NCI-H2029 treated with DMSO at 0.1 percent for 48 hours (cell line): ENCODE data around the gene PHLPP2.
"Not testable (repeated sequence)": the region's sequence is repeated elsewhere in the genome, so short reads cannot be mapped to it uniquely, and the experiment has no call there.

Experiments used
- DNase-seq: peaks from one replicate; lab custom pipeline; 2025; lab: John Stamatoyannopoulos, UW

PHLPP2 gene

GRCh38 chr16:71712501-71712900, 12.0 kb downstream of the PHLPP2 start:
- no peak for DNase-seq

GRCh38 chr16:71711789-71712188, 12.7 kb downstream of the PHLPP2 start:
- DNase-seq: no peak

DNA sequence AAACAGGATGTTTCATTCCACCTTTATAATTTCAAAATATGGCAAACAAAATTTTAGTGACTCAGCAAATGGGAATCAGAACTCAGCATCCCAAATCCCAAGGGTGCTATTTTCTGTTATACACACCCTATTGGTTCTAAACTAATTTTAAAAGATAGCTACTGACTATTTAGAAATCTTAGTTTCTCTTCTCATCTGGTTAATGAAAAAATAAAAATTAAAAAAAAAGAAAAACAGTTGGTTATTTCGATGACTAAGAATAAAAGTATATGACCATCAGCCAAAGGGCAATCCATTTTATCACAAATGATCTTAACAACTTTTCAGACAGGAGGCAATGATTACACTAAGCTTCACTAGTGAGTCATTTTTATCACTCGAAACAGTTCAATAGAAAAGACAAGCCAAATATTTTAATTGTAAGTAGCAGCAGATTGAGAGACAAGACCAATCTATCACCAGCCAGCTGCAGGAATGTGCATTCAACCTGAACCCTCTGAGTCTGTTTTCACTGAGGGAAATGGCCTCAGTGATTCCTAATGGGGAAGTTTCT, 15.2 kb downstream of the PHLPP2 start:
- DNase-seq: no peak

DNA sequence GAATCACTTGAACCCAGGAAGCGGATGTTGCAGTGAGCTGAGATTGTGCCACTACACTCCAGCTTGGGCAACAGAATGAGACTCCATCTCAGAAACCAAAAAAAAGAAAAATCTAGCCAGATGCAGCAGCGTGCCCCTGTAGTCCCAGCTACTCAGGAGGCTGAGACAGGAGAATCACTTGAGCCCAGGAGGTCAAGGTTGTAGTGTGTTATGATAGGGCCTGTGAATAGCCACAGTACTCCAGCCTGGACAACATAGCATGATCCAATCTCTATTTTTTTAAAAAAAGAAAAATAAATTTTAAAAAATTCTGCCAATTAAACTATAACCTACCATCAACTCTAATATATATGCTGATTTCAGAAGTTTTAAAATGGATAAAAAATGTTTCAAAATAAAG, 15.8 kb downstream of the PHLPP2 start:
- no peak for DNase-seq

DNA sequence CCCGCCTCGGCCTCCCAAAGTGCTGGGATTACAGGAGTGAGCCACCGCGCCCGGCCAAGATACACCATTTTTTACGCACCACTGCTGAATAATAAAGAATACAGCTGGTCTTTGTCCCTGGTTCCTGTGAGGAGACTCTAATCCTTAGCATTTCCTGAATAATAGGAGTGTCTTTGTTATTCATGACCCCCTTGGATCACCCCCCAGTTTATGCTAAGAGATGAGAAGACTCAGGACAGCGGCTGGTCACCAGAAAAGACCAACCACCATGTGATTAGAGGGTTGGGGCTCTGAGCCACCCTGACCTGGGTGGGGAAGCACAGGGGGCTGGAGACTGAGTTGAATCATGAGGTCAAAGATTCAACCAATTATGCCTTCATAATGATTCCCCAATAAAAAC, 17.3 kb downstream of the PHLPP2 start:
- DNase-seq: no peak

DNA sequence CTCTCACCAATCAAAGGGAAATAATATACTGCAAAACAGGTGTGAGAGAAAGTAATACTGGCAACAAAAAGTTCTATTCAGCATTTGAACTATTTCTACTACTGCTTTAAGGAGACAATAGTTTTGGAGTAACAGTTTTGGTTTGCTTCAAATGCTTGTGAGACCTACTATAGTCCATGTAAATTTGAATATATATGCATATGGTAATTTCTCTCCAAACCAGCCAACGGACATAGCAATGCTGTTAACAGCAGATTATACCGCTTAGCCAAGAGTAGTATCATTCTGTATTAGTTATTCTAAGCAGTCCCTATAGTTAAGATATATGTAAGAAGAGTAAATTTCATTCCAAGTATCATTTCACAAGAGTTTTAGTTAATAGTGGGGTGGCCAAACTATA, 18.5 kb downstream of the PHLPP2 start:
- DNase-seq: no peak

DNA sequence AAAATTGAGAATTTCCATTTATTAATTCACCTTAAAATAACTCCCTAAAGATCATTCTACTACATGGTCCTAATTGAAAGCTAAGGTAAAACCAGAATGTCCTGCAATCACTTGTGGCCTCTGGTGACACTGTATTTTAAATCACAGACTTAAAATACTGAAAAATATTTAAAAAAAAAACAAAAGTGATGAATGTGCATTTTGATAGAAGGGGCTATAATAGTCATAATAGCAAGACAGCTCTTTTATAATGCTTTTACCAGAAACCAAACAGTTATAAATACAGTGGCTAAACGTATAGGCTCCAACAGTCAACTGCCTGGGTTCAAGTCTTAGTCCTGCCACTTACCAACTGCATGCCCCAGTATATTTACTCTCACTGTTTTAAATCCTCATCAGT, 21.2 kb downstream of the PHLPP2 start:
- no peak for DNase-seq

- no peak for DNase-seq
Measured at GRCh38 chr16:71700831-71701230, 23.7 kb downstream of the PHLPP2 start.

- DNase-seq: no peak
Measured at GRCh38 chr16:71698491-71698890, 26.0 kb downstream of the PHLPP2 start.

DNA sequence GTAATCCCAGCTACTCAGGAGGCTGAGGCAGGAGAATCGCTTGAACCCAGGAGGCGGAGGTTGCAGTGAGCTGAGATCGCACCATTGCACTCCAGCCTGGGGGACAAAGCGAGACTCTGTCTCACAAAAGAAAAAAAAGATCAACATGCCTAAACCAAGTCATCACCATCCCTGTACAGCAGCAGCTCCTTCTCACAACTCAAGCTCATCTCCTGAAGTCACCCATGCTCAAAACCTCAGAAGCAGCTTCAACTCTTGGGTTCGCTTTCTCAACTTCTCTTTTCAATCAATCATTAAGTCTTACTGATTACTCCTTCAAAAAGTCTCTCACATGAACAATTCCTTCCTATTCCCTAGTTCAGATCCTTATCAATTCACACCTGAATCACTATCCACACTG, 31.3 kb downstream of the PHLPP2 start:
- no peak for DNase-seq

DNA sequence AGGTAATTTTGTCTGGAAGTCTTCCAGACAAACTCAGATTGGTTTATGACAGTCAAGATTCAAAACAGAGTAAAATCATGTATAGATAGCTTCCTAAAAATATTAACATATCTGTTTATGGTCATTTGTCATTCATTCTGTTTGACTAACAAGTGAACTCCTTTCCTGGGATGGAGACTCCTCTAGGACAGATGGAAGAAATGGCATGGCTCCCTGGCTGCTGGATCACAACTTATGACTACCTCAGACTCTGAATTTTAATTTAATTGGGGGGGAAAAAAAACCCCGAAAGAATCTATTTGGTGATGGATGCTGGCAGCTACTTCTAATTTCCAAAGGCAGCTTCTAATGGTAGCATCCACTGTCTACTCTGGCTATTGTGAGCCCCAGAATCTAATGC, 34.6 kb downstream of the PHLPP2 start:
- DNase-seq: no peak

DNA sequence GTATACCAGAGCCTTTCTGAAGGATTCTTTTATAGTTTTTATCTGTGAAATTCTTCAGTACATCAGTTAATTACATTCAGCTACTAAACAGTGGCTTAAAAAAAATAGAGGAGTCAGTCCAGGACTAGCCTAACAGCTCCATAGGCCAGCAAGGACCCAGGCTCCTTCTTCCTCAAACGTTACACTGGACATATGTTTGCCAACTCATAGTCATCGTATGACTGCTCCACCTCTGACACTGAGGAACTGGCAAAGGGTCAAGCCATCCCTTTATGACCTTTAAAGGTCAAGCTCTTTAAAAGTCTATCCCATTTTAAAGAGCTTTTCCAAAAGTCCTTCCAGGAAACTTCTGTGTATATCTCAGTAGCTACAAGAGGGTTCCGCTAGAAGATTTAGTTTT, 36.6 kb downstream of the PHLPP2 start:
- DNase-seq: no peak

- not testable (repeated sequence) for DNase-seq
Measured at GRCh38 chr16:71684280-71684679, 40.2 kb downstream of the PHLPP2 start.

GRCh38 chr16:71681360-71681759, 43.1 kb downstream of the PHLPP2 start:
- no peak for DNase-seq

DNA sequence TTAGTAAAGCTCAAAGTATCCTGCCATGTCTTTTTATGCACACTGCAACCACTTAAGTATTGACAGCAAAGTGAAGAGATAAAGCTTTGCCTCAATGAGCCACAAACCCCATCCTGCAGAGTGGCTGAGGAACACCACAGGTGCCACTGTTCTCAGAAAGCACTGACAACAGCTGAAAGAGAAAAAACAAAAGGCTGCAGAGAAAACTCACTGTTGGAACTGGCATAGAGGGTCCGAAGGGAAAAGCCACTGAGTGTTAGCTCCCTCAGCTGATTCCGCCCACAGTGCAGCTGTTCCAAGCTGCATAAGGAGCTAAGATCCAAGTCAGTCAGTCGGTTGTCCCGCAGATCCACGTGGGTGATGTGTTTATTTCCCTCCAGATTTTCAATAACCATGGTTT, 48.3 kb downstream of the PHLPP2 start:
- DNase-seq: no peak

DNA sequence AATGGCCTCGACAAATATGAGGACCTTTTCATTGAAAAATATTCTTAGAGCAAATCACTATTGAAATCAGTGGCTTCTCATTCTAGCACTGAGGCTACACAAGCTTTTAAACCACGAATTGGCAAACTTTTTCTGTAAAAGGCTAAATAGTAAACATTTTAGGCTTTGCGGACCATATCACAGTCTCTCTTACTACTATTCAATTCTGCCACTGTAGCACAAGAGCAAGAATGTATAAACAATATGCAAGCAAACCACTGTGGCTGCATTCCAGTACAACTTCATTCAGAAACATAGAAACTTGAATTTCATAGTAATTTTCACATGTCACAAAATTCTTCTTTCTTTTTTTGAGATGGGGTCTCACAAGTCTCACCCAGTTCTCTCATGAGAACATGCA, 49.1 kb downstream of the PHLPP2 start:
- DNase-seq: no peak

DNA sequence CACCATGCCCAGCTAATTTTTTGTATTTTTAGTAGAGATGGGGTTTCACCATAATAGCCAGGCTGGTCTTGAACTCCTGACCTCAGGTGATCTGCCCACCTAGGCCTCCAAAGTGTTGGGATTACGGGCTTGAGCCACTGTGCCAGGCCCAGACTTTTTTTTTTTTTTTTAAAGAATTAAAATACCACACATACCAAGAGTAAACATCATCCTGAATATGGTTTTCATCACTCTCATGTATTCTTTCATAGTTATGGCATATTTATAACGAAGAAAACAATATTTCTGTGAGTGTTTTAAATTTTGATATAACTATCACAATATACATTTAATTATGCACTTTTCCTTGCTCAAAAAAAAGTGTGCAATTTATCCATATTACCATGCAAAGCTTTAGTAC, 50.3 kb downstream of the PHLPP2 start:
- DNase-seq: no peak

DNA sequence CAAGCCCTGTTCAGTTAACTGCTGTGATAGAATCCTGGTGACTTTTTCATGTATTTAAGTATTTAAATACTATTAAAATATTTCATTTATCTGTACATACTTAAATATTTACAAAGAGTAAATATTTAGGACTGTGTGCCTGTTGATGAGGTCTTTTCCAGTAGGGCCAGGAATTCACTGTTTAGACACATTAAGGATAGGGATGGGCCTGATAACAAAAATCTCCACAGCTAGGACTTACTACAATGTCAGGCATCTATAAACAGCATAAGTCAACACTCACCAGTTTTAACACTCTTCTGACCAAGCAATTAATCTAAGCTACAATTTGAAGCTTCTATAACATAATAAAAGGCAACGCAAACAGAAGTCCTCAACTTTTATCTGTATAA, 50.9 kb downstream of the PHLPP2 start:
- no peak for DNase-seq

DNA sequence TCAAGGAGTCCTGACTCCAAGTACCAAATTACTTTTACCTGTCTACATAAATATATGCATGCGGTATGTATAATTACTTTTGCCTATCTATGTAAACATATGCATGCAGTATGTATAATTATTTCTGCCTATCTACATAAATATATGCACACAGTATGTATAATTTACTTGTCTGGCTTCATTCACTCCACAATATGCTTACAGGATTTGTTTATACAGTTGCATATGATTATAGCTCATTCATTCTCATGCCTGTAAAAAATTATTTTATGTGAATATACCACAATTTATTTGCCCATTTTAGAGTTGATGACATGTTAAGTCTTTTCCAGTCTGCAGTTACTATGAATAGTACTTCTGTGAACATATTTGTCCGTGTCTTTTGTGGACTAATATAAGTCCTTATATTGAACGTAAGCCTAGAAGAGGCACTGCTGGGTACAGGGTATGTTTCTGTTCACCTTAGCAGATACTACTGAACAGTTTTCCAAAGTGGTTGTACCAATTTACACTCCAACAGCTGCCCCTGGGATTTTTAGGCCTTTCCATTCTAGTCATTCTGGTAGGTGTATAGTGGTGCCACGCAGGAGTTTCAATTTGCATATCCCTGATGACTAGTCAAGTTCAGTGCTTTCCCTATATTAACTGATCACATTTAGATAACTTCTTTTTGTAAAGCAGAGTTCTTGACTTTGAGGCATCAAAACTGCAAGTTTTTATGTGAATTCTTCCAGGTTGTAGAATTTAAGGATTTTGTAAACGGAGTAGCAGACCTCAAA, 51.5 kb downstream of the PHLPP2 start:
- DNase-seq: no peak

- DNase-seq: no peak
Measured at GRCh38 chr16:71672125-71672524, 52.4 kb downstream of the PHLPP2 start.

DNA sequence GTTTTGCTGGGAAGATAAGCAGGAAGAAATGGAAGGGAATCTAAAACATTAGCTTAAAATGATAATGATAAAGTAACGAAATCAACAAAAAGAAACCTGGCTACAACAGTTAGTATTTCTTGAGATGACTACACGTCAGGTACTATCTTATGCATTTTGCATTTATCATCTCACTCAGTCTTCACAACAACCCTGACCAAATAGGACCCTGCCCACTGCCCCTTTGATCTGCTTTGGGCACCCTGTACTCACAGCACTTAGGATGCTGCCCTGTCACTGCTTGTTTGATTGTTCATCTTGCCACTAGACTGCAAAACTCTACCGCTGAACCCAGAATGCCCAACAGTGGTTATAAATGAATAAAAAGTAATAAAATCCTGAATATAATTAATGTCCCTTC, 53.3 kb downstream of the PHLPP2 start:
- DNase-seq: no peak

GRCh38 chr16:71670537-71670936, 54.0 kb downstream of the PHLPP2 start:
- no peak for DNase-seq

DNA sequence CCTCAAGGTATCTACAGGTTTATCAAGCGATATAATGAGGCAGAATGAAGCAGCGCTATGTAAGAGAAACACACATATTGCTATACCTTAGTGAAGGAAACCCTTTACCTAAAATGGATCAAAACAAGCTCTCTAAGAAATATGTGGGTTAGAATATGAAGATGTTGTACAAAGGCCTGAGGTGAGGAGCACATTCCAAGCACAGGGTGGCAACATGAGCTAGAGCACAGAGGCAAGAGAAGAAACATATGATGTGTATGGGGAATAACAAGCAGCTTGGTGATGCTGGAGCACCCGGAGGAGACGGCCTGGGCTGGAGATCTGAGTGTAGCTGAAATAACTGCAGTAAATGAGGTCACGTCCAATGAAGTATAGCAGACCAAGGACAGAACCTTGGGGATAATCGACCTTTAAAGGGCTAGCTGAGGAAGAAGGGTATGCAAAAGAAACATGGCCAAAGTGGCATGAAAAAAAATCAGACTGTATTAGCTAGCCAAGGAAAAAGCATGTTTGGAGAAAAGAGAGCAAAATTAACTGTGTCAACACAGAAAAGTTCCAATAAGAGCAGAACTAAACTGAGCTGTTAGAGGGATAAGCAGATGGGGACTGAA, 54.5 kb downstream of the PHLPP2 start:
- DNase-seq: no peak
